Fibroblast of mammary gland (primary cell): ENCODE data around the gene AKR1C8.
"Not testable (repeated sequence)": the region's sequence is repeated elsewhere in the genome, so short reads cannot be mapped to it uniquely, and the experiment has no call there.

Experiments
- DNase-seq: peaks from one replicate; pipeline ENCODE4 v3.0.0-alpha.2; 2010; ENCODE audit warnings: low read depth
- H3K4me3 ChIP-seq: 2 replicates; pipeline ENCODE4 v1.5.1; 2011; ENCODE audit warnings: low read depth, mild to moderate bottlenecking, low read length, moderate library complexity; ENCODE audit not compliant: control insufficient read depth
- CTCF ChIP-seq: conservative IDR thresholded peaks from 2 replicates; pipeline ENCODE4 v1.5.1; 2011; ENCODE audit warnings: low read depth, low read length, inconsistent platforms; ENCODE audit not compliant: control insufficient read depth, insufficient read depth

The AKR1C8 gene

GRCh38 chr10:5135581-5135980, 49.4 kb downstream of the AKR1C8 start:
- TF ChIP-seq CTCF, result no peak
- no peak overlapping the region for H3K4me3 ChIP-seq
- DNase-seq, result no peak

DNA sequence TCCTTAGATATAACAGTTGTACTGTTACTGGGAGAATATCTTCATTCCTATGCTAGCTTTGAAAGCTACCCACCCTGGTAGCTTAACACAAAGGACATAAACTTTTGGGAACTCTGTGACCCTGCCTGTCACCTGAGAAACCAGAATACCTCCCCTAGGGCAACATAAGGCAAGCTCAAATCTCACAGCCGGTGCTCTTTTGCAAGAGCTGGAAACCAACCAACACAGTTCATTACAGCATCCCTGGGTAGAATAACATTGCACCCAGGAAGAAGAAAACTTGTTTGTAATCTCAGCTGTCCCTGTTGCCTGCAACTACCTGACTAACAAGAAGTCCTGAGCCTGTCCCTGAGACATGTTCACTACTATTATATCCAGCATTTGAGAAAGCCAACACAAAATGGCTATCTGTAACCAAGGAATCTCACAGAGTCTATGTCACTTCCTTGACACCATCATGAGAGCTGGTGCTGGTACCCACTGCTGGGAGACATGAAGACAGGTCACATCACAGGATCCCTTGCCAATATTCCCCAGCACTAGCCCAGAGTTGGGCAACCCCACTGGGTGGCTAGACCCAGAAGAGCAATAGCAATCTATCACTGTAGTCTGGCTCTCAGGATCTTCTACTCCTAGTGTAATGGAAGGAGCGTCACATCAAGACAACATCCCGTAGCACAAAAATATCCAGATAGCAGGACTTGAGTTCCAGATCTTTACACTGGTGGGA, 59.5 kb downstream of the AKR1C8 start:
- peak; percentile 0 for DNase-seq
- no peak overlapping the region for H3K4me3 ChIP-seq
- no peak for TF ChIP-seq CTCF

- DNase-seq, result no peak
- TF ChIP-seq CTCF, result no peak
- no peak overlapping the region for H3K4me3 ChIP-seq
Observed at GRCh38 chr10:5123886-5124285, 61.1 kb downstream of the AKR1C8 start.

GRCh38 chr10:5119997-5120396, 65.0 kb downstream of the AKR1C8 start:
- H3K4me3 ChIP-seq, DNase-seq: not testable (repeated sequence)

DNA sequence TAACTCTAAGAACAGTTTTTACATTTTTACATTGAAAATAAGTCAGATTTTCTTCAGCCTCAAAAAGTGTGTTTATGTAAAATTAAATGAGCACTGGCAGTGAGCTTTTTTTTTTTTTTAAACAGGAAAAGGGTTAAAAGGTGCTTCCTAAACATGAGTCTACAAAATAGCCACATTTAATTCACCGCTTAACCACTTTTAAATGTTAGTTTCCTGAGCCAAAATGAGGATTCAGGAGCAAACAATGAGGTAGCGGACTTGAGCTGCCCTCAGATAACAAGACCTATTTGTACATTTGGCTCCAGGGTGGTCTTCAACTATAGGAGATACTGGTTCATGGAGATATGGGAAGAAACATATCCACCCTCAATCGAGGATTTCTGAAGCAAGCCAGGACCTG, 67.9 kb downstream of the AKR1C8 start:
- TF ChIP-seq CTCF, result no peak
- H3K4me3 ChIP-seq, result no peak overlapping the region
- DNase-seq, result no peak

DNA sequence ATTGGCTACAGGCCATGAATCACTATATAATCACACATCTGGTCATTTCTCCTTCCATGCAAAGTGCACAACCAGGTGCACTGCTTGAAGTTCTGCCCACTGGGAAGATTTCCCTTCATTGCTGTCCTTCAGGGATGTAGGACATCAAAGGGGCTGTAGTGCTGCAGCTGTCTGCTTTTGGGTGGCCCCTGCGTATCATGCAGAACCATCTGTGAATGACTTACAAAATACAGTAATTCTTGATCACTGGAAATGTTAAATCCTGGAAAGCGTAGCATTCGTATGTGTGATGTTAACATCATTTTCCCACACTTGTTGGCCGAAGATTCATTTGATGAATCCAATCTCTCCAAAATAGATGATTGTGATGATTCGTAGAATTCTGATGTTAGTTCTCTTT, 68.3 kb downstream of the AKR1C8 start:
- no peak for TF ChIP-seq CTCF
- no peak overlapping the region for H3K4me3 ChIP-seq
- no peak for DNase-seq

- DNase-seq, H3K4me3 ChIP-seq: not testable (repeated sequence)
Observed at GRCh38 chr10:5109861-5110260, 75.1 kb downstream of the AKR1C8 start.
